Activated naive CD4-positive, alpha-beta T cell treated with anti-CD3 and anti-CD28 coated beads, Interleukin-2, amount 10 ng/mL, durations not matched to agents 7 days and 5 days (primary cell): ENCODE measurements around the gene MMP24.

Experiments used
- CTCF ChIA-PET: fragments of 350-600 bp; sonication (Branson Sonifier 250); formaldehyde crosslinking; loops from one replicate; lab custom pipeline; 2021; ENCODE audit warnings: antibody characterized with exemption; lab: Charles Lee
- DNase-seq: peaks from one replicate; pipeline ENCODE4 v3.0.0-alpha.2; 2020
- H3K27ac Mint-ChIP-seq: one replicate; pipeline ENCODE4 v1.8.0; 2021; ENCODE audit warnings: mild to moderate bottlenecking, moderate library complexity, mixed read lengths
- H3K27me3 Mint-ChIP-seq: one replicate; pipeline ENCODE4 v1.8.0; 2021; ENCODE audit warnings: mild to moderate bottlenecking, mixed read lengths
- H3K36me3 Mint-ChIP-seq: one replicate; pipeline ENCODE4 v1.8.0; 2021; ENCODE audit warnings: mixed read lengths
- H3K4me1 Mint-ChIP-seq: one replicate; pipeline ENCODE4 v1.8.0; 2021; ENCODE audit warnings: mixed read lengths
- H3K4me3 Mint-ChIP-seq: one replicate; pipeline ENCODE4 v1.8.0; 2021; ENCODE audit warnings: mild to moderate bottlenecking, moderate library complexity, mixed read lengths
- H3K9me3 Mint-ChIP-seq: one replicate; pipeline ENCODE4 v1.8.0; 2021; ENCODE audit warnings: mixed read lengths

The MMP24 gene

DNA sequence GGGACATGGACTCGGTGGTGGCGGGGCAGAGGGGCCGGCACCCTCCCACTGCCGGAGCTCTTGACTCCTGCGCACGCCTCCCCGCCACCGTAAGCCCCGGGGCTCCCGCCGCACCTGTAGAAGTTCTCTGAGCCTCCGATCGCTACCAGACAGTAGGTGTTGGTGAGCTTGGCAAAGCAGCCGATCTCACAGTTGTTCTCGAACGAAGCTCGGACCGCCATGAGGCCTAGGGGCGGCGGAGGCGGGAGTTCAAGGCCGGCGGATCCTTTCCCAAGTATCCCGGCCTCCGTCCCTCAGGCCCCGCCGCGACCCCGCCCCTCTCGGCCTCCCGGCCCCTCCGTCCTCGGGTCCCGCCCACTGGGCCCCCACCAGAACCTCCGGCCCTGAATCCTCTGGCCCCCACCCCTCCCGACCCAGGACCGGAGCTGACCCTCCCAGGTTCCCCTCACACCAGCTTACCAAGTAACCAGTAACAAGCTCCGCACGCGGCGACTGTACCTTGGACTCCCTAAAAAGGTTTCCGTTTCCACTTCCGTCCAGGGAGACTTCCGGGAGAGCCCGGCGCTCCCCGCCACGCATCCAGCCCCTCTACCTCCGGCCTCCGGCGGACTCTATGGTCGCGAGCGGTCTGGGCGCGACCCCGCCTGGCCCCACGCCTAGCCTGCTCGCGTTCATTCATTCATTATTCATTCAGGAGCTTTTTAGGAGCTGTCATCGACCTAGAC, 57.9 kb downstream of the MMP24 start, which contains the start of gene EIF6:
Gene EIF6 (minus strand): TSS at position 506 of the 725 bp plus-strand sequence. CDS start 285 bp downstream, at position 221.
- peak within 1 kb of the TSS; percentile 89 for H3K27ac Mint-ChIP-seq
- H3K4me3 Mint-ChIP-seq: peak within 1 kb of the TSS; percentile 81
- CTCF ChIA-PET: interaction anchor here (0.6 to 1.7 kb wide), 6 partner anchors 9 to 879 kb away, joined by 3 to 8 read pairs (median 3); no protein-coding TSS in a partner anchor
- H3K36me3 Mint-ChIP-seq: peaks cover 29% of the 10 kb centered on the region
- H3K27me3 Mint-ChIP-seq: peaks cover 9% of the 10 kb centered on the region
- DNase-seq: peak; percentile 87
- H3K9me3 Mint-ChIP-seq: no peaks in the 10 kb centered on the region
- H3K4me1 Mint-ChIP-seq: peaks cover 32% of the 10 kb centered on the region

- CTCF ChIA-PET: interaction anchor here (1.0 to 1.7 kb wide), 5 partner anchors 8 to 44 kb away, joined by 3 to 8 read pairs (median 3); no protein-coding TSS in a partner anchor
- peak overlapping the region; percentile 89 for H3K27ac Mint-ChIP-seq
- H3K4me3 Mint-ChIP-seq: peak overlapping the region; percentile 81
- H3K27me3 Mint-ChIP-seq: peaks cover 15% of the 10 kb centered on the region
- H3K9me3 Mint-ChIP-seq: no peaks in the 10 kb centered on the region
- DNase-seq: no peak
- peaks cover 29% of the 10 kb centered on the region for H3K4me1 Mint-ChIP-seq
- H3K36me3 Mint-ChIP-seq: peaks cover 22% of the 10 kb centered on the region
These were observed 58.7 kb downstream of the MMP24 start for GRCh38 chr20:35284992-35285805.

DNA sequence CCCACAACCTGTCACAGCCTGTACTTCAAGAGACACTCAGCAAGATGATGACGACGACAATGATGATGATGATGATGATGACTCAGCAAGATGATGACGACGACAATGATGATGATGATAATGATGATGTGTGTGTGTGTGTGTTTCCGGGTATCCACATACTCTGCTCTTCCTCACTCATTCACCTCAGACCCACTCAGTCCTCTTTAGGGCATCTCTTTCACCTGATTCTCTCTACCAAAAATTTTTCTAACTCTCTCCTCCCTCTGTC, 59.3 kb downstream of the MMP24 start:
- Mint-ChIP-seq H3K27me3 (peaks cover 21% of the 10 kb centered on the region), H3K4me3 (peak overlapping the region; percentile 81), H3K9me3 (no peaks in the 10 kb centered on the region), H3K36me3 (peaks cover 16% of the 10 kb centered on the region), H3K4me1 (peaks cover 29% of the 10 kb centered on the region), H3K27ac (peak overlapping the region; percentile 71)
- DNase-seq: no peak
- CTCF ChIA-PET: no interaction called here

GRCh38 chr20:35286077-35286898, 59.8 kb downstream of the MMP24 start:
- H3K9me3 Mint-ChIP-seq: no peaks in the 10 kb centered on the region
- H3K27me3 Mint-ChIP-seq: peaks cover 26% of the 10 kb centered on the region
- peak overlapping the region; percentile 81 for H3K4me3 Mint-ChIP-seq
- DNase-seq: no peak
- H3K36me3 Mint-ChIP-seq: peaks cover 16% of the 10 kb centered on the region
- CTCF ChIA-PET: no interaction called here
- peak overlapping the region; percentile 71 for H3K27ac Mint-ChIP-seq
- H3K4me1 Mint-ChIP-seq: peaks cover 29% of the 10 kb centered on the region

- H3K9me3 Mint-ChIP-seq: no peaks in the 10 kb centered on the region
- DNase-seq: no peak
- H3K4me3 Mint-ChIP-seq: no peak overlapping the region
- H3K27me3 Mint-ChIP-seq: peaks cover 31% of the 10 kb centered on the region
- CTCF ChIA-PET: no interaction called here
- H3K27ac Mint-ChIP-seq: no peak overlapping the region
- H3K36me3 Mint-ChIP-seq: peaks cover 12% of the 10 kb centered on the region
- peaks cover 29% of the 10 kb centered on the region for H3K4me1 Mint-ChIP-seq
These were observed 60.5 kb downstream of the MMP24 start for GRCh38 chr20:35286899-35287508.

DNA sequence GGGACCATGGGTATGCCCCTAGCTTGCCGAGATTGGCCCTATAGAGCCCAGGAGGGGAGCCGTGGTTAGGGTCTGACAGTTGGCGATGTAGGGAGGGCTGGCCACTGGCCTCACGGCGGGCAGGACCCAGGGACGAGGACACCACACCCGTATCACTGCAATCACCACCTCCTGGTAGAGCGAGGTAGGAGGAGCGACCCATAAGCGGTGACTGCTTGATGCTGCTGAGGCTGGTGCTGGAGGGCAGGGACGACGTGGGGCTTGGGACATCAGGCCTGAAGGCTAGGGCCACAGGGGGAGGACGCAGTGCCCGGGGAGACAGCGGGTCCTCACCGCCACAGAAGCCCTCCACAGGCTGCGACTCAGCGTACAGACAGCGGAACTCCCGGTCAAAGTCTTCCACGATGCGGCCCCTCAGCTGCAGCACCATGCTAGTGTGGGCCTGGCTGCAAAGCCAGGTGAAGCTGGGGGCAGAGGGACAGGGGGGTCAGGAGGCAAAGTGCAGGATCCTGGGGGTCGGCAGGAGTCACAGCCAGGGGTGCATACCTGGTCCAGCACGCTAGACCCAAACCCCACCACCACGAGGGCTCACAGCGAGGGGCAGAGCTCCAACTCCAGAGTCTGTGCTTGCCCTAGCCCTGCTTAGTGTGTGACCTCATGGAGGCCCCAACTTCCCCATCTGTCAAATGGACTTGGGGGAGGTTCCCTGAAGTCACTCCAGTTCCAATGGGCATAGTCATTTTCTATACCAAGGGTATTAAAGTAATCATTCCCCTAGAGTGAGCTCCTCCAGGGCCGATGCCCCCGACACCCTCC, 61.2 kb downstream of the MMP24 start:
- Mint-ChIP-seq H3K27ac (no peak overlapping the region), H3K4me1 (peaks cover 24% of the 10 kb centered on the region), H3K27me3 (peaks cover 31% of the 10 kb centered on the region), H3K4me3 (no peak overlapping the region), H3K9me3 (no peaks in the 10 kb centered on the region), H3K36me3 (peaks cover 7% of the 10 kb centered on the region)
- no peak for DNase-seq
- CTCF ChIA-PET: interaction anchor here (0.6 to 0.9 kb wide), 2 partner anchors 18 to 460 kb away, joined by 3 to 5 read pairs; no protein-coding TSS in a partner anchor

DNA sequence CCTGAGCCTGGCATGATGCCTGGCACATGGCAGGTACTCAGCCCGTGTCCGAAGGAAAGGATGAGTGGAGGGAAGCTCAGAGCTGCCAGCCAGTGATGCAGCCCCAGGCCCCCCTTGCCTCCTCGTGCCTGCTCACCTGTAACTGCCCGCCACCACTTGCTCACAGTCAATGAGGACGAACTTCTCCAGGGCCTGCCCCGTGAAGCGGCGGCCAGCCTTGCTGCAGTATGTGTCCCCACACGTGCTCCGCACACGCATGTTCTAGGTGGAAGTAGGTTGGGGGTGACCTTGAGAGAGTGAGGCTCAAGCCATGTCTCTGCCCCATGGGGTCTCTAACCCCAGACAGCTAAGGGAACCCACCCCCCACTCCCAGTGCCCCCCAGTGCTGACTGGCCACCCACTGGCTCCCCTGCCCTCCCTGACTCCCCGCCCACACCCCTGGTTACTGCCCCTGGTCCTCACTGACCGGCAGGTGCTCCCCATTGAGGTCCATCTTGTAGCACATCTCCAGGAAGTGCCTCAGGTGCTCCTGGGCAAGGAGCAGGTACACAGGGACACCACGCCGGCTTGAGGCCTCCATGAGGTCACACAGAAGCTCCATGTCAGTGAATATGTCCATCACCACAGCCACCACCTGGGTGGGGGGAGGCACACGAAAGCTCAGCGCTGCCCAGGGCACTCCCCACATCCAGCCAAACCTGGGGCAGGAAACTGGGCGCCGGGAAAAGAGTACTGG, 62.0 kb downstream of the MMP24 start:
- no peak for DNase-seq
- no peaks in the 10 kb centered on the region for H3K9me3 Mint-ChIP-seq
- peaks cover 5% of the 10 kb centered on the region for H3K36me3 Mint-ChIP-seq
- peaks cover 37% of the 10 kb centered on the region for H3K27me3 Mint-ChIP-seq
- H3K4me3 Mint-ChIP-seq: no peak overlapping the region
- no peak overlapping the region for H3K27ac Mint-ChIP-seq
- CTCF ChIA-PET: interaction anchor here (0.6 to 0.9 kb wide), 2 partner anchors 17 to 460 kb away, joined by 3 to 5 read pairs; no protein-coding TSS in a partner anchor
- H3K4me1 Mint-ChIP-seq: peaks cover 17% of the 10 kb centered on the region

DNA sequence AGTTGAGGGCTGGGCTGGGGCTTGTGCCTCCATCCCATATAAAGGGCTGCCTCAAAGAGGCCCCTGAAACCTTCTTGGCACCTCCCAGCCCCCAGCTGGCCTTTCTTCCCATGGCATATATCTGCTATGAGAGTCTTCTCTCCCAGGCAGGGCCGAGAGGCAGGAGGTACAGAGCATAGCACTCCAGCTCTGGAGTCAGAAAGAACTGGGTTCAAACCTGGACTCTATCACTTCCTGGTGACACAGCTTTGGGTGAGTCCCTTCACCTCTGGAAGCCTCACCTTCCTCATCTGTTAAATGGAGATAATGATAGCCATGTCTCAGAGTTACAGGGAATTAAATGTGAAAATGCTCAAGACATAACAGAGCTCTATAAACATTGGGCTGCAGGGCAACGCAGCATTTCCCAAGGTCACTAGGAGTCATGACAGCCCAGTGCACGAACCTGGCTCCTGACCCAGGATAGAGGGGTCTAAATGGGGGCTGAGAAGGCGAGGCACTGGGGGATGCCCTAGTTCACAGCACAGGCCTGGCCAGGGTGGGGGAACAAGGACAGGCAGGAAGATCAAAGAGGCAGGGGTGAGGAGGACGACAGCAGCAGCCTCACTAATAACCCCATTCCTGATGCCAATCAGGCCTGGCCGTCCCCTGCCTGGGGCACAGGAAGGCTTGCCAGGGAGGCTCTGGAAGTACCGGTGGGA, 63.8 kb downstream of the MMP24 start:
- Mint-ChIP-seq H3K4me1 (peaks cover 8% of the 10 kb centered on the region), H3K36me3 (no peaks in the 10 kb centered on the region), H3K27me3 (peaks cover 46% of the 10 kb centered on the region), H3K9me3 (no peaks in the 10 kb centered on the region), H3K27ac (no peak overlapping the region), H3K4me3 (no peak overlapping the region)
- DNase-seq: no peak
- CTCF ChIA-PET: no interaction called here

DNA sequence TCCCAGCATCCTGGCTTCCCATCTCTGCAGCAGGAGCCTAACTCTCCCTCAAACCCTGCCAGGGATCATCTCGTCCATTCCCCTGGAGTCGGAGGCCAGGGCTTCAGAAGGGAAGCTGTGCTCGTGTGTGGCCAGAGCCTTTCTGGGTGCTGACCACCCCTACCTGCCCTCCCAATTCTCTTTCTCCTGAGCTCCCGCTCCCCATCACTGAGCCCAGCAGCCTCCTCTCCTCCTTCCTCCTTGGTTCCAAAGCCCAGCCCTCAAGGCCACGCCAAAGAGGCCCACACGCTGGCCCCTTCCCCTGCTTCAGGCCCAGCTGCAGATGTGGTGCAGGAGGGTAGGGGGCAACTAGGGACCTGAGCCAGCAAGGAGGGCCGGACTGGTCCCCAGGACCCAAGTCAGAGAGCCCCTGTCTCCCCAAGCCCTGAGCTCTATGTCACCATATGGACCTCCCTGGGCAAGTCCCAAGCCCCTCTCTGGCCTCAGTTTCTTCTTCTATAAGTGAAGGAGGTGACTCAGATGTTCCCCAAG, 64.5 kb downstream of the MMP24 start:
- peaks cover 2% of the 10 kb centered on the region for H3K4me1 Mint-ChIP-seq
- DNase-seq: no peak
- no peak overlapping the region for H3K4me3 Mint-ChIP-seq
- H3K9me3 Mint-ChIP-seq: no peaks in the 10 kb centered on the region
- H3K27ac Mint-ChIP-seq: no peak overlapping the region
- no peaks in the 10 kb centered on the region for H3K36me3 Mint-ChIP-seq
- CTCF ChIA-PET: no interaction called here
- H3K27me3 Mint-ChIP-seq: peaks cover 51% of the 10 kb centered on the region

GRCh38 chr20:35291654-35292503, 65.4 kb downstream of the MMP24 start, which contains the start of gene FAM83C:
TSS of gene FAM83C (minus strand) at chr20:35292425. CDS start at chr20:35292304, 121 bp downstream.
- CTCF ChIA-PET: no interaction called here
- no peak for DNase-seq
- H3K4me1 Mint-ChIP-seq: no peaks in the 10 kb centered on the region
- peaks cover 57% of the 10 kb centered on the region for H3K27me3 Mint-ChIP-seq
- H3K9me3 Mint-ChIP-seq: no peaks in the 10 kb centered on the region
- H3K27ac Mint-ChIP-seq: no peak within 1 kb of the TSS
- no peak within 1 kb of the TSS for H3K4me3 Mint-ChIP-seq
- H3K36me3 Mint-ChIP-seq: no peaks in the 10 kb centered on the region
